ENCODE measurements around the gene ST6GALNAC4. TPM values are rescaled to one million over a fixed set of nuclear protein-coding genes. Genes with fewer than 3 reads are reported as not detected.
A peak's percentile ranks its signal among the peaks of the same experiment; 100 is the strongest.

ST6GALNAC4 gene
- total and polyA plus RNA-seq, 9 of the 15 experiments (the other 6 are each of a cell fraction or from before 2014, with no cell fraction given), result 2.6 to 43.1 (median 15.4) TPM

- no peak for TF ChIP-seq ARID3B (CRISPR knock-in tag; IDR thresholded peaks at IDR 0.05; ENCODE audit: borderline replicate concordance)
- TF ChIP-seq UBTF (IDR thresholded peaks at IDR 0.05; ENCODE audit: borderline replicate concordance in 1 of 2, low read depth in 2 of 2, low read length in 2 of 2), result peak in 1 of 2 experiments; percentile 60; a peak in 1 of 4 replicates
- peak; percentile 96 for TF ChIP-seq CHD4 (IDR thresholded peaks at IDR 0.05; ENCODE audit: insufficient read depth, insufficient replicate concordance, low read depth, low read length, poor library complexity, severe bottlenecking)
- no peak for TF ChIP-seq CLOCK (CRISPR knock-in tag; IDR thresholded peaks at IDR 0.05; ENCODE audit: borderline replicate concordance)
- TF ChIP-seq ARID2 (IDR thresholded peaks at IDR 0.05), result no peak
- TF ChIP-seq ZBTB2 (IDR thresholded peaks at IDR 0.05), result peak; percentile 81
- TF ChIP-seq ZBTB17 (CRISPR knock-in tag; IDR thresholded peaks at IDR 0.05), result no peak
- no peak for TF ChIP-seq MIER1 (IDR thresholded peaks at IDR 0.05; ENCODE audit: low read depth)
- peak in 1 of 2 experiments; percentile 56; a peak in 1 of 4 replicates for TF ChIP-seq FOXK2 (conservative IDR thresholded peaks at IDR 0.05 in 1 of 2, IDR thresholded peaks at IDR 0.05 in 1 of 2; ENCODE audit: low read depth in 2 of 2)
- no peak for TF ChIP-seq MBD1 (CRISPR knock-in tag; IDR thresholded peaks at IDR 0.05)
- peak; percentile 15; the same call in 1 of the 2 replicates for TF ChIP-seq PKNOX1 (IDR thresholded peaks at IDR 0.05)
- TF ChIP-seq ZNF263 (CRISPR knock-in tag; IDR thresholded peaks at IDR 0.05; ENCODE audit: borderline replicate concordance), result peak; percentile 84
- TF ChIP-seq DPF2 (IDR thresholded peaks at IDR 0.05), result peak; percentile 15; the same call in 1 of the 2 replicates
Observed at GRCh38 chr9:127898433-127899127, 18.3 kb downstream of the ST6GALNAC4 start (continued).
